DND-41 (cell line): Measurements from ENCODE around the gene SRC.

Source experiments
- EZH2 ChIP-seq: IDR thresholded peaks from 3 replicates; pipeline ENCODE4 v1.6.1; 2012; ENCODE audit warnings: borderline replicate concordance, low read depth, mild to moderate bottlenecking, moderate library complexity, low read length, inconsistent platforms; ENCODE audit not compliant: severe bottlenecking
- TF ChIP-seq, protein P1 (sequence below): IDR thresholded peaks from 2 replicates; pipeline ENCODE4 v1.5.1; 2012; ENCODE audit warnings: borderline replicate concordance, low read length, moderate library complexity, mild to moderate bottlenecking; ENCODE audit not compliant: poor library complexity, severe bottlenecking; ENCODE audit errors: extremely low read depth

- TF ChIP-seq, protein P1, sequence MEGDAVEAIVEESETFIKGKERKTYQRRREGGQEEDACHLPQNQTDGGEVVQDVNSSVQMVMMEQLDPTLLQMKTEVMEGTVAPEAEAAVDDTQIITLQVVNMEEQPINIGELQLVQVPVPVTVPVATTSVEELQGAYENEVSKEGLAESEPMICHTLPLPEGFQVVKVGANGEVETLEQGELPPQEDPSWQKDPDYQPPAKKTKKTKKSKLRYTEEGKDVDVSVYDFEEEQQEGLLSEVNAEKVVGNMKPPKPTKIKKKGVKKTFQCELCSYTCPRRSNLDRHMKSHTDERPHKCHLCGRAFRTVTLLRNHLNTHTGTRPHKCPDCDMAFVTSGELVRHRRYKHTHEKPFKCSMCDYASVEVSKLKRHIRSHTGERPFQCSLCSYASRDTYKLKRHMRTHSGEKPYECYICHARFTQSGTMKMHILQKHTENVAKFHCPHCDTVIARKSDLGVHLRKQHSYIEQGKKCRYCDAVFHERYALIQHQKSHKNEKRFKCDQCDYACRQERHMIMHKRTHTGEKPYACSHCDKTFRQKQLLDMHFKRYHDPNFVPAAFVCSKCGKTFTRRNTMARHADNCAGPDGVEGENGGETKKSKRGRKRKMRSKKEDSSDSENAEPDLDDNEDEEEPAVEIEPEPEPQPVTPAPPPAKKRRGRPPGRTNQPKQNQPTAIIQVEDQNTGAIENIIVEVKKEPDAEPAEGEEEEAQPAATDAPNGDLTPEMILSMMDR = peak; percentile 39
- TF ChIP-seq EZH2 = no peak
These were observed 71.9 kb downstream of the SRC start for GRCh38 chr20:37417617-37418467.
